Mucosa of descending colon (tissue), 3 donors: ENCODE data around the gene SLC16A7. TPM values are rescaled to one million over a fixed set of nuclear protein-coding genes. Genes with fewer than 3 reads are reported as not detected.

Source experiments
- ATAC-seq: fragments of 200-7000 bp; cut with Tn5 transposase; one replicate; pipeline ENCODE4 v1.9.1; 2020; ENCODE audit warnings: mild to moderate bottlenecking, moderate library complexity
- DNase-seq, 3 donors: peaks; one replicate each; pipeline ENCODE4 v3.0.0-alpha.2; 2020
- H3K36me3 ChIP-seq: fragments of 200-600 bp; one replicate; pipeline ENCODE4 v1.8.0; 2021; ENCODE audit warnings: low read depth, mild to moderate bottlenecking
- H3K4me1 ChIP-seq: fragments of 200-600 bp; one replicate; pipeline ENCODE4 v1.8.0; 2021; ENCODE audit warnings: low read depth, mild to moderate bottlenecking
- H3K4me3 ChIP-seq: fragments of 200-600 bp; one replicate; pipeline ENCODE4 v1.8.0; 2021; ENCODE audit warnings: mild to moderate bottlenecking
- H3K9me3 ChIP-seq: fragments of 200-600 bp; one replicate; pipeline ENCODE4 v1.8.0; 2021; ENCODE audit warnings: mild to moderate bottlenecking
- intact Hi-C, 2 donors: fragments of 100-400 bp; cut with DNase I in 1 of 2; cut with micrococcal nuclease in 1 of 2; formaldehyde crosslinking; loops; one replicate each; pipeline versions ENCODE4 v1.11.0 to v1.11.1; 2022; cut with DNase I, micrococcal nuclease
- total RNA-seq, 3 donors: library from RNA; stranded (reverse); fragmentation: NEBNext Ultra II Directional in 2 of 3; extraction: Animal tissue kit (Norgen Biotek cat#: 25700) in 2 of 3; gene quantifications; one replicate each; pipeline versions ENCODE4 v1.2.1 to v1.2.4, GENCODE V29; 2021 to 2023
- TF ChIP-seq, protein P1 (sequence below): fragments of 200-600 bp; IDR thresholded peaks from one replicate; pipeline ENCODE4 v1.8.0; 2022; ENCODE audit warnings: antibody characterized with exemption, mild to moderate bottlenecking
- donor health status: DM: no; HTN: no; CAD: no; lungs with moderate emphysema.
- donor health status: DM: no; HTN: no; CAD: no.
- donor health status: DM: no; HTN: yes; CAD: no.

Gene SLC16A7
- total RNA-seq, 3 donors from 2014 or later: 8.6 to 10.8 (median 9.0) TPM

DNA sequence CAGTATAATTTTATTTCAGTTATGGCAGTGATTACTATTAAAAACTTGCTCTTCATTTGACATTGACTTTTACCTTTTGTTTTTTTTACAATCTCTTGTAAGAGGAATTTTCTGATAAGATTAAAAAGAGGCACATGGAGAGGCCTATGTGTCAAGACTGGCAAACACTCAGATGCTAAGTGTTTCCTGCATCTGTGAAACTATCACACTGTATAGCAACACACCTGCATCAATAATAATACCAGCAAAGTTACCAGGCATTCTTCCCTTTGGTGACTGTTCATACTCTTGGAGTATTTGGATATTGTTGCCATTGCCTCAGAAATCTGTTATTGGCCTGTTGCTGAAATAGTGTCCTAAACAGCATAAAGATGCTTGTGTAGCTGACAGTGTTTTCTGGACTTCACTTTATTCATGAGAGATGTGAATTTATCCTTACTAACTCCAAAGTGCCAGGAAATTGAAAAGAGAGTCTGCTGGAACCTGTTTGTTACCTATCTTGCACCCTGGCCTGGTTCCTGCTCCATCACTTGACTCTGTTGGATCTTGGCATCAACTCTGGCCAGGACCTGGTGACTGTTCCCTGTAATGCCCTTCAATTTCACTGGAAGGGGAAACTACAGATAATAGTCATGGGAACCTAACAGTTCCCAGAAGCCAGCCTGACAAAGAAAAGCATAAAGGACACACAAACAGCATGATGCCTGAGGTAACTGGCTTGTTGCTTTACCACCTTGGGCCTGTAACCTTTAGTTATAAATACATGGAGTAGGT, 19.8 kb downstream of the SLC16A7 start:
- no peaks in the 10 kb centered on the region for H3K36me3 ChIP-seq
- H3K4me3 ChIP-seq: no peak overlapping the region
- ATAC-seq (no peak), DNase-seq (no peak)
- TF ChIP-seq, protein P1, sequence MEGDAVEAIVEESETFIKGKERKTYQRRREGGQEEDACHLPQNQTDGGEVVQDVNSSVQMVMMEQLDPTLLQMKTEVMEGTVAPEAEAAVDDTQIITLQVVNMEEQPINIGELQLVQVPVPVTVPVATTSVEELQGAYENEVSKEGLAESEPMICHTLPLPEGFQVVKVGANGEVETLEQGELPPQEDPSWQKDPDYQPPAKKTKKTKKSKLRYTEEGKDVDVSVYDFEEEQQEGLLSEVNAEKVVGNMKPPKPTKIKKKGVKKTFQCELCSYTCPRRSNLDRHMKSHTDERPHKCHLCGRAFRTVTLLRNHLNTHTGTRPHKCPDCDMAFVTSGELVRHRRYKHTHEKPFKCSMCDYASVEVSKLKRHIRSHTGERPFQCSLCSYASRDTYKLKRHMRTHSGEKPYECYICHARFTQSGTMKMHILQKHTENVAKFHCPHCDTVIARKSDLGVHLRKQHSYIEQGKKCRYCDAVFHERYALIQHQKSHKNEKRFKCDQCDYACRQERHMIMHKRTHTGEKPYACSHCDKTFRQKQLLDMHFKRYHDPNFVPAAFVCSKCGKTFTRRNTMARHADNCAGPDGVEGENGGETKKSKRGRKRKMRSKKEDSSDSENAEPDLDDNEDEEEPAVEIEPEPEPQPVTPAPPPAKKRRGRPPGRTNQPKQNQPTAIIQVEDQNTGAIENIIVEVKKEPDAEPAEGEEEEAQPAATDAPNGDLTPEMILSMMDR: no peak
- H3K4me1 ChIP-seq: no peaks in the 10 kb centered on the region
- H3K9me3 ChIP-seq: peaks cover 21% of the 10 kb centered on the region
- intact Hi-C loops: no loop called here

DNA sequence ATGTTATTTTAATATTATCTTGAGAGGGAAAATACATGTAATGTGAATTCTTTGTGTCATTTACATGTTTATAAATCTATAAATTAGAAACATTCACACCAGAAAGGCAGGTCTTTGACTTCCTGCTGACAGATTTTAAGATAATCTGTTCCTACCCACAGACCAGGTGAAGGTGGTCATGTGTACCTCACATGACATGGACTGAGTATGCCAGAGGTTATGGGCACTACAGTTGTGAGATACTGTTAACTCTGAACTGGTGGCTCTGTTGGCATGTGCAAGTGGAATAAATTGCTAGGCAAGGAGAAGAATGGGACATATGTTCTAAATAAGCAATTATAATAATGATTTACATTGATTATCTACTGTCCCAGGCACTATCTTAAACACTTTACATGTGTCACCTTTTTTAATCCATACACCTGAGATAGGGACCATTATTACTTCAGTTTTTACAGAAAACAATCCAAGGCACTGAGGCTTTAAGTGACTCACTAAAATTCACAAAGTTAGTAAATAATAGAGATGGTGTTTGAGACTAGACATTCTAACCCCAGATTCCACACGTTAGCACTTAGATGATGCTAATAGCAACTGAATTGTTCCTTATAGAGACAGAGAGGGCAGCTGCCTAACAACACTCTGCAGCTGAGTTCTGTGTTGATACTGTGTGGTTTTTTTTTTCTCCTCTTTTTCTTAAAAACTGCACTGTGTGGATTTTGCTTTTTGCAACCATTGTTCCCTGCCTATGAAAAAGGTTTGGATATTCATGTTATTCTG, 23.8 kb downstream of the SLC16A7 start:
- TF ChIP-seq, protein P1: no peak
- H3K9me3 ChIP-seq: no peaks in the 10 kb centered on the region
- H3K4me1 ChIP-seq: no peaks in the 10 kb centered on the region
- intact Hi-C loops: no loop called here
- ATAC-seq (no peak), DNase-seq (no peak)
- H3K36me3 ChIP-seq: no peaks in the 10 kb centered on the region
- H3K4me3 ChIP-seq: no peak overlapping the region

DNA sequence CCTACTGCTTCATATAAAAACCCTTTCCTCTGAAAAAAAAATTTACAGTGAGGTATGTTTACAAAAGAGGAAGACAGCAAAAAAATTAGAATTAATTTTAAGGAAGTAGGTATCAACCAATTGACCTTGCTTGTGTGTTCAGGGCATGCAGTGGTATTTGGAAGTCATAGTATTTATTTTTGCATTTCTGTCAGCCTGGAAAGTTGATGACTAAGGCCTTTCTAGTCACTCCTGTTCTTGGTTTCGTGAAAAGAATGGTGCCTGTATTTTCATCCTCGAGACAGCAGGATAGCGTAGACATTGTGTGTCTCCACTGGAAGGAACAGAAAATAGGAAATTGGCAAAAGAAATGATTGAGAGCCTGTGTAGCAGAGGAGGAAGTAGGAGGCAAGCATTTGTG, 24.5 kb downstream of the SLC16A7 start:
- no peaks in the 10 kb centered on the region for H3K4me1 ChIP-seq
- TF ChIP-seq, protein P1: no peak
- DNase-seq: no peak
- no peak overlapping the region for H3K4me3 ChIP-seq
- ATAC-seq: no peak
- H3K9me3 ChIP-seq: no peaks in the 10 kb centered on the region
- intact Hi-C loops: no loop called here
- no peaks in the 10 kb centered on the region for H3K36me3 ChIP-seq

DNA sequence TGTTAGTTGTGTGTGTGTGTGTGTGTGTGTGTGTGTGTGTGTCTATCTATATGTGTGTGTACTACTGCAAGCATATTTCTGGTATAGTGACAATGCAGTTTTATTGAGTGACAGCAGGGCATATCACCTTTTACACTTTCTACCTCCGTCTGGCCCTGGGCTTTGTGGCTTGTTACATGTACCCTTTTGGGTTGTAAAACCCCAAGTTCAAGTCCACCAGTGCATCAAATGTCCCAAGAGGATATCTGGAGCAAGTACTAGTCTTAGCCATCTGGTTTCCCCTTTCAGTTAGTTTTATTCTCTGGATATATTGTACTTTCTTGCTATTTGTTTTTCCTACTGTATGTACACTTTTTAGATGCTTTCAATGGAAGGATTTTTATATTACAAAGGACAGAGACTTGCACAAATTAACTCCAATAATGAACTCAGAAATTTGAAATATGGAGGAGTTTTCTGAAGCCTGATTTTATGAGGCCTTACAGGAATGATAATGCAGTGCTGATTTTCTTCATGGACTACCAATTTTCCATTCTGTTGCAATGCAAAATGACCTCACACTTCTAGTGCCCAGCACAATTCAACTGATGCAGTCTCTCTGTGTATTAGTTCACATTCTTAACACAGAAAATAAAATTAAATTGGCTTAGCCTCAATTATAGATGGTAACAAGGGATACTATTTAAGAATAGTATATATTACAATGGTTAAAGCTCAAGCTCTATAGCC, 29.1 kb downstream of the SLC16A7 start:
- no peaks in the 10 kb centered on the region for H3K4me1 ChIP-seq
- TF ChIP-seq, protein P1: no peak
- no peaks in the 10 kb centered on the region for H3K36me3 ChIP-seq
- no peaks in the 10 kb centered on the region for H3K9me3 ChIP-seq
- no peak overlapping the region for H3K4me3 ChIP-seq
- intact Hi-C loops: no loop called here
- ATAC-seq (no peak), DNase-seq (no peak)

DNA sequence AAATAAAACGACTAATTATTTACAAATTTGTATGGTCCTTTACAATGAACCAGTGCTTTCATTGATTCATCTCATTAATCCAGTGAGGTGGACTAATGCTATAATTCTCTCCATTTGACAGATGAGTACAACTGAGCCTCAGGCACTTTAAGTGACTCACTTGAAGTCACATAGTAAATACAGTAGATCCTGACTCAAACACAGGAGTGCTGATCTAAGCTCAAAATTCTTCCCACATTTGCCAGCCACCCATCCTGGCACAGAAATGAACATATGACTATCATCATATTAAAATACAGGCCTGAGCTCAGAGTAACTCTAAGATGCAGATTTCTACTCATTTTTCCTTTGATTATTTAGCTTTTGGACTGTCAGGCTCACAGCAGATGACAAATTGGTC, 30.6 kb downstream of the SLC16A7 start:
- no peaks in the 10 kb centered on the region for H3K9me3 ChIP-seq
- ATAC-seq (no peak), DNase-seq (no peak)
- H3K36me3 ChIP-seq: no peaks in the 10 kb centered on the region
- H3K4me3 ChIP-seq: no peak overlapping the region
- intact Hi-C loops: no loop called here
- H3K4me1 ChIP-seq: no peaks in the 10 kb centered on the region
- TF ChIP-seq, protein P1: no peak
